ENCODE data around the gene BPGM.

GRCh38 chr7:134669388-134669787 is 22.7 kb downstream of the BPGM start:
- TF ChIP-seq CTCF (IDR thresholded peaks at IDR 0.05; ENCODE audit: insufficient read depth, low read depth, low read length) = no peak
- TF ChIP-seq EZH2 (IDR thresholded peaks at IDR 0.05; ENCODE audit: insufficient read depth, low read length) = no peak
